ENCODE measurements around the gene TNIK.
"Not testable (repeated sequence)": the region's sequence is repeated elsewhere in the genome, so short reads cannot be mapped to it uniquely, and the experiment has no call there.

TNIK gene

DNA sequence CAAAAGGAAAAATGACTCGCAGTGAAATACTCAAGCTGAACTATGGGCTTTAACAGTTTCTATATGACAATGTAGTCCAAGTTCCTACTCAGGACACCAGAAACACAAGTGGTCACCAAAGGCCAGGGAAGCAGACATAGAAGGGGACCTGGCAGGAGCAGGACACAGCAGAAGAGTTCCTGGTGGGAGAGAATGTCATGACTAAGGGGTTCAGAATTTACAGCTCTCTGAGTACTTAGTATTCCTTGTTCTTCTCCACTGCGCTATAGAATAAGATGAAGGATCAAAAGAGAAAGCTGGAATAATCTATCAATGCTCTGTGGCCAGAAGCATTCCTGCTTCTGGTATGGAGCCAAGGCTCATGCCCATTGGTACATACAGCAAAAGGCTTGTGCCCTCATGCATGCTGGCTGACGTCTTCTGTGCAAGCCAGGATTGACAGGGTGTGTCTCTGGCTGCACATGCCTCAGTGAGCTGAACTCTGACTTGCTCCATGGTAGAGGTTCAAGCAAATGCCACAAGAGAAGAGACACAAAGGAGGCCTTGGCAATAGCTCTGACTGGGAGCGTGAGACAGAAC, 305.0 kb downstream of the TNIK start:
- no peak for DNase-seq

DNA sequence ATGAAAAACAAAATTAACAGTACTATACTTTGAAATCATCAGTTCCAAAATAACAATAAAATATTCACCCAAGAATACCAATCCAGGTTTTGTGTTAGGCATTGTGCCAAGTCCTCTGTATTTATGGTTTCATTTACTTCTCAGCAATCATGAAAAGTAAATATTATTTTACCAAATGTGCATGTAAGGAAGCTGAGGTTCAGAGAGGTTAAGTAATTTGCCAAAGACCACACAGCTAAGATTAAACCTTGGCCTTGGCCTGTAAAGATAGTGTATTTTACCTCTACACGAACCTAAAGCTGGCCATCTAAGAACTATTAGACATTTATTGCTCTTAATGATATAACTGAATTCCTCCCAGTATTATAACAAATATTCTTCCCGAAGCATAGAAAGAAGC, 309.3 kb downstream of the TNIK start:
- DNase-seq: no peak

DNA sequence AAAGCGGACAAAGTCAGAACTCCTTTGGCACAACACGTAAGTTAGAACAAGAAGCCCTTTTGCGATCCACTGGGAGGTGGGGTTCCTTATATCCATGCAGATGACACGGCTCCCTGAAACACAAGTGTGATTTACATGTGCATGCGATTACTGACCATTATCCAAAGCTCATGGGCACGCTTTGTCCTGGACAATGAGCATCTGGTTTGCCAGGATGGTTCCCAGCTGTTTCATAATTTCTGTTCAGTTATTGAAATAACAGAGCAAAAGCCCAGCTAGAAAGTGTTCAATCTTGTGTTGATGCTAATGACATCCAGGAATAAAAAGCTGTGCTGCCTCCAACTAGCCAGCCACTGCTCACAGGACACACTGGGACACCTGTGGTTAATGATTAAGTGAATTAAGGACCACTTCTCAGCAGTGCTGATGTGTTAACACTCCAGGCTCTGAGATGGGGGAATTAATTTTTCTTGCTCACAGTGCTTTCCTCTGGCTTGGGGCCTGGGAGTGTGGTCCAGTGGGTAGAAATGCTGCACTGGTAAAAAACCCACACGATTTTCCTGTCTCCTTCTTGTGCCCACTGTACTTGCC, 310.6 kb downstream of the TNIK start:
- no peak for DNase-seq

DNA sequence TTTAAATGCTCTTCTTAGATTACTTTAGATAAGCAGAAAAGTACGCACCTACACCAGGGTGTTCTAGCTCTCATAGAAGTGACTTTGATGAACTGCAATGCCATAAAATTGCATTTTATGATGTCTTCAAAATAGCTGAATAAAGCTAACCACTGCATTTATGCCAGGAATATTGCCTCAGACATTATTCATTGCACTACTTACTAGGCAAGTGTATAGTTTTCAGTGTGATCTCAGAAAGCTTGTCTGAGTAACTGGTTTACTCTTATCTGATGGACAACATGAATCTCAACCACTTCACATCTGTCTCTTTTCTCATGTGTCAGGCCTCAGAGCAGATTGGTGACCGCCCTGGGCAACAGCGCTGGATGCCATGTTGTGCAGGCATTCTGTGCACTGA, 314.4 kb downstream of the TNIK start:
- no peak for DNase-seq

DNA sequence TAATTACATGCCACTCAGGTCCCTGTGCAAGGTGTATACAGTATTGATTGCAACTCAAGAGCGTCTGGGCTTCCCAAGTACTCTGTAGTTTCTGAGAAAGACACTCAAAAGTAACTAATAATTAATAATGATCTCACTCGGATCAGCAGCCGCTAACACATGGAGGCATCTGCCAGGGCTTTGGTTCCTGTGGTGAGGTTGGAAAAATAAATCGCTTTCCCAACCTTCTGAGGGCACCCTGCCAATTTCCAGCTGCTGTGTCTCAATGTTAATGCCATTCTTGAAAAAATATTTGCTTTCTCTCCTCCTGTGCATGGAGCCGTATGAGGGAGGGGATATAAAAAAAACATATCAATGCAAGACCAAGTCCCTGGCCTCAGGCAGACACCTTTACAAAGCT, 317.2 kb downstream of the TNIK start:
- DNase-seq: no peak

DNA sequence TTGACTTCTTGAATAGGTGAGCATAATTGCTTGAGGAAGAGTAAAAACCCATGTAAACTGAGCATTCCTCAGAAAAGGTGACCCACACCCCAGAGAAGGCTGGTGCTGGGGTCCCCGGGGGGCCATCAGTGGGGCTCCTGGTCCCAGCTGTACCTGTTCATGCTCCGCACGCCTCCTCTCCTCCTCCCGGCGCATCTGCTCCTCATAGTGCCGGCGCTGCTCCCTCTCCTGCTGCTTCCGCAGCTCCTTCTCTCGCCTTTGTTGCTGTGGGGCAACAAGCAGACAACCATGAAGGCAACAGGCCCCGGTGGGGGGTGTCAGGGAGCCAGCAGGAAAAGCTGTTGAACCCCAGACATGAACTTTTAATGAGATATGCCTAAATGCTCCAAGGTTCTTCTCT, 320.0 kb downstream of the TNIK start:
- DNase-seq: no peak

DNA sequence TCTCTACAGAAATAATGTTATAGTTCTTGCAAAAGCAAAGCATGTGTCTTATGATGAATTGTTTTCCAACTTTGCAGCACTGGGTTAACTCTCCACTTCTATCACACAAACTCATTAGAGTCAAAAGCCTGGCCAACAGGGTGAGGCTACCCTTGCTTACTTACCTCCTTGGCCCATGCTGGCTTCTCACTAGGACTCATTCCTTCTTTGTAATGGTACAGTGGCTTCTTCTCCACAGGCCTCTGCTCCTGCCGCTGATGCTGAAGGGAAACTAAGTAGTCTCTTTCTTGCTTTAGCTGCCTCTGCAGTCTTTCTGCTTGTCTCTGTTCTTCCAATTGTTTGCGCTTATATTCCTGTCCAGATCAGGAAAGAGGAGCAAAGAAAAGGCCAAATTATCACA, 322.2 kb downstream of the TNIK start:
- no peak for DNase-seq

DNA sequence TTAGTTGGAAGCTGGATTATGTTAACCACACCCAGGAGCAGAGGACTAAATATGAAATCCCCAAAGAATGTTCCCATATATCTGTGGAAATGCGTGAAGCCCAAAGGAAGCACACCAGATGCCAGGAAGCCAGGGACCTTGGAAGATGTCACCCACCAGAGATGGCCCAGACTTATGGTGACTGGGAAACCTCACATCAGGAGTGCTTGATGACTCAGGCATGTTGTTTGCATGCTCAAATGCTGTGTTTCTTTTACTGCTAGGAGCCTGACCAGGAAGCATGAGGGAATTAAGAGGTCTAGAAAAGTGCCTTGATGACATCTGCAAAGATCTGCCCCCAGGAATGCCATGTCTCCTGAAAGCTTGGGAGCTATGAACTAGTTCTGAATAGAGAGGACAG, 324.7 kb downstream of the TNIK start:
- DNase-seq: no peak

DNA sequence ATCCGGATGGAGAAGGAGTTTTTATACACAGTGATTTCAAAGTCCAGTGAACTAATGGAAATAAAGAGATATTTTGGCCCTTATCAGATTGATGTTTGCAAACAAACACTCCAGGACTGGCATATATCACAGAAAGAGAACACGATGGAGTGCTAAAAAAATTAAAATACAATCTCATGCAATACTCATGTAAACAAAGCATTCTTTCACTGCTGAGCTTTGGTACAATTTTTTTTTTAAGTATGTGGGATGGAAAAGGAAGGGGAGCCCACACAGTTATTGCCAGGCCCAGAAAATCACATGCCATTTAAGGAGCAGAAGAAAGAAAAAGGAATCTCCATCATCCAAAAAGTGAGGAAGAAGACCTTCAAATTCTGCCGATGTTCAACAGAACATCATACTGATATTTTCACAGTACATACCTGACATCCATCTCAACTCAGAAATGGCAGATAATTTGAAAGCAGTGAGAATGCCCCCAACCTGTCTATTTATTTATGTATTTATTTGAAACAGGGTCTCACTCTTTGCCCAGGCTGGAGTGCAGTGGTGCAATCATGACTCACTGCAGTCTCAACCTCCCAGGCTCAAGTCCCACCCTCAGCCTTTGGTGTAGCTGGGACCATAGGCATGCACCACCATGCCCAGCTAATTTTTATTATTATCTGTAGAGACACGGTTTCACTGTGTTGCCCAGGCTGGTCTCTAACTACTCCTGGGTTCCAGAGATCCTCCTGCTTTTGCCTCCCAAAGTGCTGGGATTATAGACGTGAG, 326.2 kb downstream of the TNIK start:
- DNase-seq: no peak

DNA sequence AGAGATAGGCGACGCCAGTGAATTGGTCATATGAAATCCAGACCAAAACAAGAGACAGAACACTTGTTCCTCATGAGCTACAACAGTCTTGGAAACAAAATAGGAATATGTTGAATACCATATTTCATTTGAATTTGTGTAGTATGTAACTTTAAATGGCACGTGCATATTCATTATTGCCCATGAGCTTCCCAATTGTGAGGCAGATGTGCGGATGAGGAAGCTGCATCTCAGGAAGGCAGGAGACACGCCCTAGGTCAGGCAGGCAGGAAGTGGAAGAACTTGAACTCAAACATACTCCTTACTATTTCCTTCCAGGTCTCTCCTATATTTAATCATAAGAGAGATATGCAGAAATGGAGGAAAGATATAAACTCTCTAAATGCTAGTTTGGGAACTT, 326.9 kb downstream of the TNIK start:
- DNase-seq: no peak

DNA sequence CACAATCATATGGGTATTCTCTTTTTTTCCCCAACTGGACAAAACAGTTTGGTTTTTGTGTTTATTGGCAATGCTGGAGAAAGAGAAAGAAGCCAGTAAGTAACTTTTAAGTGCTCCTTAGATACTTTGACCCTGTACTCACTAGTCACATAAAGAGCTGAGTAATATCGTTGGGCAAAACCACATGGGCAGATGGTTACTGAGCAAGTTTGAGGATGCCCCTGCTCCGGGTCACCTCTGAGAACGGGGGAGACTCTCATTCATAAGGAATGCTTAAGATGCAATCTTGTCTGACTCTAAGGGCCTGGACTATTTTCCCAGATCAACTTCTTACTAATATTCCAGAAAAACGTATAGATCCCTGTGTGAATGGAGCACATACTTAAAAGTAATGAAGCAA, 327.3 kb downstream of the TNIK start:
- DNase-seq: no peak

DNA sequence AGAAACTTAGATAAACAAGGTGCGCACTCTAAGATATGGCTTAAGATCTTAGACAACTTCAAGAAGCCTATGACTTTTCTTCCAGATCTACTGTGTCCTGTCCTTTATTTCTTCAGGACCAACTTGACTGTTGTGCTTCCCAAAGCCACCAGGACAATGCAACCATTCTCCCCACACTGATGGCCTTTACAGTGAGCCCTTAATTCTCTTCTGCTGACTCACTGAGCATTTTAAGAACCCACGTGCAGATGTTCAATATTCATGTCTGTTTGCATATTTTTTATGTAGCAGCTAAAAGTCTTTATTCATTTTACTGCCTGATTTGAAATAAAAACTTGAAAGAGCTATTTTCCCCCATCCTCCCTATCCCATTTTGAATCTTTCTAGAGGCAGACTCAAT, 330.4 kb downstream of the TNIK start:
- peak; percentile 13 for DNase-seq

DNA sequence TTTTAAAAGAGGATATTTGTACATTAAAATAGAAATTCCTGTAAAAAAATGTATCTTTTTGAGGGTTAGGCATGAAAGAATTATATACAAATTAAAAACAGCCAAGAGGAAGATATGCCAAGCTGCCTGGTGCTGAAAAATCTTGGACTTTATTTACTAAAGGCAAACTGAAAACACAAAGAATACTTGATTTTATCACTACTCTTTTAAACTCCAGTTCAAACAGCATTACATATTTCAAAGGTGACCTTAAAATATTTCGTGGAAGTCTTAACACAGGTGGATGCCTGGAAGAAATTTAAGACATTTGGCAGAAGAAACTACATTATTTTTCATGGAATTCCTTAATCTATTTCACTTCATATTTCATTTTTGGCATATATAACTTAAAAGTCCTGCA, 332.6 kb downstream of the TNIK start:
- DNase-seq: no peak

DNA sequence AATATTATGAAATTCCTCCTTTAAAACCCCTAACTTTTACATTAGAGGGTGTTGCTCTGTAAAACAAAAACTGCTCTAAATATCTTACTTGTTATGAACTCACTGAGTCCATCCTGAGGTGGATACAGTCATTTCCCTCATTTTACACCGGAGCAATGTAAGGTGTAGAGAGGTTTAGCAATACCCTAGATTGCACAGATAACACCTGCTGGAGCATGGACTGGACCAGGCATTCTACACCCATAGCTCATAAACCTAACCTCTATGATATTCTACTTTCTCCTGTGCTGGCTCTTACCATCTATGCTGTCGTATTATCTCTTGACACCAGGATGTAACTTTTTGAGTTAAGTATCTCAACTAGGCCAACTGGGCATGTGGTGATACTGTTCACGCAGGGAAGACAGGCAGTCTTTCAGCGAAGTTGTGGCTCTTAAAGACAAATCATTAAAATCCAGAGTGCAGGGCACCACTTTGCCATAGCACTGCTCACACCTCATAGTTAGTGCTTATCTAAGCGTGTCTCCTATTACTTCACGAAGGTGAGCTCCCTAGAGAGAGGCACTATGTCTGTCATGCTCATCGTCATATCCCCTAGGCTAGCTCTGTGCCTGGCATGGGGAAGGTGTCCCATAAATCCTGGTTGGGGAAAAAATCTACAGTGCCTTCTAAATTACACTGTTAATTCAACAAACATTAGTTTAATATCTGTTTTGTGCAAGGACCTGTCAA, 333.6 kb downstream of the TNIK start:
- DNase-seq: no peak

DNA sequence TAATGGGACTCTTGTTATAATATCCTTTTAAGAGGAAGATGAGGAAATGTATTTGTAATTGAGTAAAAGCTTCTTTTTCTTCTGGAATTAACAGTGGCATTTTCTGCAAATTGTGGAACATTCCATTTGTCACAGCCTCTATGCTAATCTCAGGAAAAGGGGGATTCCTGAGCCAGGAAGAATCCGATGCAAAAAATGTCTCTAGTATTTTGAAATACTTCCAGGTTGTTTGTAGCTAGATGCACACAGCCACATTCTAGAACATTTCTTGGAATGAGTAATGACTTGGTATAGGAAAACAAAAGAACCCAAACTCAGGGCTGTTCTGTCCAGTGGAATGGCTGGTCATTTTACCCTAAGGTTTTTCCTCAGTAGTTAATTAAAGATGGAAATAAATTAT, 335.2 kb downstream of the TNIK start:
- no peak for DNase-seq

DNA sequence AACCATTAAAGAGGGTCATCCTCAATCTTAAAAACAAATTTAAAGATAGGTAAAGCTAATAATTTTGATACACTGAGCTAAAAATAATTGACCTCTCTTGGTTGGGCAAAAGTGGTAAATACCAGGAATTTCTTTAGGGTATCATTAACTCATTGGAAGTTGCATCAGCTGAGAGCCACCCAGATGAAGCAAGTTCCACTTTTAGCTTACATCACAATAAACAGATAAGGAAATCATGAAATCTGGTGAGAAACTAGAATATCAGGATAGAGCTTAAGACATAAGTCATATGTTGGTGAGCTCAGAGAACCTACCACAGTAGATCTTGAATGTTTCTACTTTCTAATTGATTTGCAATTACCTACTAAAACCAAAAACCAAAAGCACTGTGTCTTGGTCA, 336.3 kb downstream of the TNIK start:
- DNase-seq: no peak

DNA sequence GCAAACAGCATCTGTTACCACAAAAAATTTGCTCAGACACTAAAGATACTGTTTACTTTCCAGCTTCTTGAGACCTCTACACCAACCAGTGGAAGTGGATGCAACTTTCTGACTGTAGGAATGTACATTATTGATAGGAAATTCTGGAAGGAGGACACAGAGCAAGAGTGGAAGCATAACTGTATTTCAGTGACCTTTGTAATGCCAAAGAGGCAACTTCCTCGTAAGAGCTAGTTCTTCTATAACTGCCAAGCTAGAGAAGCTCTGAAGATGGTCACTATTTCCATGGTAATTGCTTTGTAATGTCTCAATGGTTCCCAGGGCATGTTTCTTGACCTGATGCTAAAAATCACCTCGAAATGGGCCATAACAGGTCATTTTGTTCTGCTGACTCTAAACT, 337.3 kb downstream of the TNIK start:
- DNase-seq: no peak

DNA sequence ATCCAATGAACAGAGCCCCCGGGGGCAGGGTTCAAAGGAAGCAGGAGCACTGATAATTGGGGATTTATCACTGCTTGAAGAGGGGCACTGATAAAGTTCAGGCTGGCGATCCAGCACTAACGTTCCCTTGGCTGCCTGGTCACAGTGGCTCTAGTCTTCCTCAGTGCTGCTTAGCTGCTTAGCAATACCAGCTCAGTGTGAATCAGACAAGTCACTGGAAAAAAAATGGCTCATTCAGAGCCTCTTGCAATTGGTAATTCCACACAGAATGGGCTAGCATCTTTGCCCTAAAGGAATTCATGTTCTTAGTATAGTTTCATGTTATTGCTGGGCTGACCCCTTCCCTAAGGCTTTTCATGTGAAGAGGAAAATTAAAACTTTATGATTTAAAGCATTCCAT, 338.0 kb downstream of the TNIK start:
- DNase-seq: no peak

DNA sequence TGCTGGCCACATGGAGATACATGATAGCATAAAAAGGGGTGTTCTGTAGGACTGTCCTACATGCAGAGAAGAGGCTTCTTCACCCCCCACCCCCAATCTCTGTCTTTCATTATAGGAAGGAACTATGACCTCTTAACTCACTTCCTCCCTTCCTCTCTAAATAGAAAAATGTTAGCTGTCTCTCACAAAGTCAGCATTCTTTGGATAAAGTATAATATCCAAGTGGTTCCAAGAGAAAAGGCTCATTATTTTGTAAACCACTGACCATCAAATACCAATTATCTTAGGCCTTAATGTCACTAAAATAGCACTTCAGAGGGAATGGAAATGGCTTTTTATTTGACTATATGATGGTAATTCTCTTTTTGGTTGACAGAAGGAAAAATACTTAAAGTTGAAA, 338.4 kb downstream of the TNIK start:
- no peak for DNase-seq

DNA sequence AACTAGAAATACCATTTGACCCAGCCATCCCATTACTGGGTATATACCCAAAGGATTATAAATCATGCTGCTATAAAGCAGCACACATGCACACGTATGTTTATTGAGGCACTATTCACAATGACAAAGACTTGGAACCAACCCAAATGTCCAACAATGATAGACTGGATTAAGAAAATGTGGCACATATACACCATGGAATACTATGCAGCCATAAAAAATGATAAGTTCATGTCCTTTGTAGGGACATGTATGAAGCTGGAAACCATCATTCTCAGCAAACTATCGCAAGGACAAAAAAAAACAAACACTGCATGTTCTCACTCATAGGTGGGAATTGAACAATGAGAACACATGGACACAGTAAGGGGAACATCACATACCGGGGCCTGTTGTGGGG, 340.8 kb downstream of the TNIK start:
- not testable (repeated sequence) for DNase-seq

DNA sequence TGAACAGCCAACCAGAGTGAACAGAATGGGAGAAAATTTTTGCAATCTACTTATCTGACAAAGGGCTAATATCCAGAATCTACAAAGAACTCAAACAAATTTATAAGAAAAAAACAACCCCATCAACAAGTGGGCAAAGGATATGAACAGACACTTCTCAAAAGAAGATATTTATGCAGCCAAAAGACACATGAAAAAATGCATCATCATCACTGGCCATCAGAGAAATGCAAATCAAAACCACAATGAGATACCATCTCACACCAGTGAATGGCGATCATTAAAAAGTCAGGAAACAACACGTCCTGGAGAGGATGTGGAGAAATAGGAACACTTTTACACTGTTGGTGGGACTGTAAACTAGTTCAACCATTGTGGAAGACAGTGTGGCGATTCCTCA, 341.2 kb downstream of the TNIK start:
- DNase-seq: not testable (repeated sequence)

DNA sequence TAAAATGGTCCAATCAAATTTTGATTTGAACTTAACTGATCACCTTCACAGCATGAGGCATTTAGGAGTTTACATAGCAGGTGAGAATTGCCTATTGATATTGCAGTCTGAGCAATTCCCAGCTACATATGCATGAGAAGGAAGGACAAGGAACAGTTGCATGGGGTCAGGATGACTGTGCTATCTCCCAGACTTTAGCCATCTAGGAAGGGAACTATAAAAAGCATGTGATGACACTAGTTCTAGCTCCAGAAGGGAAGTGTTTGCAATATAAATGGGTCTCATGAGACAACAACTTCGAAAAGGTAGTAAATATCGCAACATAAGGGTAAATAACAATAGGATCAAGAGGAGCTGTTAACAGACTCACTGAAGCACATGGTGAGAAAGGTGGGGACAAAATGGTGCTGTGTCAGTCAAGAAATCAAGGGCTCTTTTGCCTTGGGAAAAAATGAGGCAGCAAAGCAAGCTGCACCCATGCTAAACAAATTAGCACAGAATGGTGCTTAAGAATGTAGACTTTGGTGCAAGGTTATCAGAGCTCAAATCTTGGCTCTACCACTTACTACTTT, 343.3 kb downstream of the TNIK start:
- DNase-seq: no peak

DNA sequence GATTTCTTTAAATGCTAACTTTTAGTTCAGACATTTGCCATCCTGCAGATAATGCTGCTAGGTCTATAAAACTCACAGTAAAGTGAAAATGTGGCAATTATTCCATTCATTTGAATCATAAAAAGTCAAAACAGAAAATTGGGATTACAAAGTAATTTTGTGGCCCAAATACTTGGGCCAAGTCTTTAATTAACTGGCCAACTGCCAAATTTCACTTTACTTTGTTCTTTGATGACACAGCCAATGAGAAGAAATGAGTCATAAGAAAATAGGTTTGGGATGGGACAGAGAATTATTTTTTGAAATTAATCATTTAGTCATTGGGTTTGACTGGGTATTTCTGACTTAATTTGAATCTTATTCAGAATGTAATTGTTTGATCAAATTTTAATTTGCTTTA, 343.8 kb downstream of the TNIK start:
- no peak for DNase-seq

DNA sequence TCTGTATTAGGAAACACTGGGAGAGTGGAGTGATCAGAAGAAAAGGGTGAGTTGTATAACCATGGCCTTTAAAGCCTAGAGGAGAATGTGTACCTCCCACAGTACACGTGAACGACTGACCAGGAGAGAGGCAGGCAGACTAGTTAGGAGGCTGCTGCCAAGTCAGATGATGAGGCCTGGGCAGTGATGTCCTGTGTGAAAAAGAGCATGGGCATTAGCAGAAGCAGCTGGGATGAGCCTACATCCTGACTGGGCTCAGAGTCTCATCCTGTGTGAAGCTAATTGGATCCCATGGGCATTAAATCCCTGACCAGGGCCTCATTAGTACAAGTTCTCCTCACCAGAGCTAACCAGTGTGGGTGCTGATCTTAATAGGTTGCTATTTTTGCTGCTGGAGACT, 344.5 kb downstream of the TNIK start:
- no peak for DNase-seq
